Lower leg skin (tissue), 3 donors: Measurements from ENCODE around the gene SCAANT1.

Experiments
- CTCF ChIP-seq, 3 donors: fragments of 450-650 bp; IDR thresholded peaks; one replicate each; pipeline ENCODE4 v1.5.1; 2016; ENCODE audit warnings: antibody characterized with exemption in 3 of 3, mild to moderate bottlenecking in 3 of 3, moderate library complexity in 2 of 3
- POLR2A ChIP-seq, 2 donors: fragments of 450-650 bp; IDR thresholded peaks; one replicate each; pipeline ENCODE4 v1.6.1; 2016 to 2017; ENCODE audit warnings: antibody characterized with exemption in 2 of 2, mild to moderate bottlenecking in 1 of 2, moderate library complexity in 1 of 2

- TF ChIP-seq CTCF (IDR thresholded peaks at IDR 0.05) (no peak), POLR2A (IDR thresholded peaks at IDR 0.05) (no peak)
These were observed 6.1 kb upstream of the SCAANT1 start for GRCh38 chr3:63918321-63918720.
